Chondrocyte (in vitro differentiated cells): ENCODE measurements around the gene SLC5A10. TPM values are rescaled to one million over a fixed set of nuclear protein-coding genes. Genes with fewer than 3 reads are reported as not detected.
"Not testable (repeated sequence)": the region's sequence is repeated elsewhere in the genome, so short reads cannot be mapped to it uniquely, and the experiment has no call there.

Experiments used
- DNase-seq: peaks from one replicate; pipeline ENCODE4 v3.0.0; 2021; ENCODE audit warnings: mixed read lengths, low spot score
- H3K27ac Mint-ChIP-seq: one replicate; pipeline ENCODE4 v1.8.0; 2021; ENCODE audit warnings: mild to moderate bottlenecking, moderate library complexity, mixed read lengths; ENCODE audit not compliant: unreplicated experiment
- H3K27me3 Mint-ChIP-seq: 2 replicates; pipeline ENCODE4 v1.8.0; 2021; ENCODE audit warnings: low read depth, mixed read lengths
- H3K36me3 Mint-ChIP-seq: 2 replicates; pipeline ENCODE4 v1.8.0; 2021; ENCODE audit warnings: low read depth, mixed read lengths
- H3K4me1 Mint-ChIP-seq: 2 replicates; pipeline ENCODE4 v1.8.0; 2021; ENCODE audit warnings: low read depth, mild to moderate bottlenecking, mixed read lengths
- H3K4me3 Mint-ChIP-seq: one replicate; pipeline ENCODE4 v1.8.0; 2021; ENCODE audit warnings: mild to moderate bottlenecking, moderate library complexity, mixed read lengths; ENCODE audit not compliant: unreplicated experiment
- H3K9me3 Mint-ChIP-seq: 2 replicates; pipeline ENCODE4 v1.8.0; 2021; ENCODE audit warnings: low read depth, mixed read lengths
- CTCF ChIP-seq: fragments of 200-600 bp; sonication (generic); IDR thresholded peaks from 2 replicates; pipeline ENCODE4 v1.5.0; 2021; ENCODE audit warnings: antibody characterized with exemption, mild to moderate bottlenecking, moderate library complexity
- total RNA-seq: library from RNA; stranded (reverse); gene quantifications from 3 replicates; pipeline ENCODE4 v1.2.1, GENCODE V29; 2021

SLC5A10 gene
- total RNA-seq, 1 donor from 2014 or later: not detected

- H3K27ac Mint-ChIP-seq: no peak overlapping the region
- no peaks in the 10 kb centered on the region for H3K4me1 Mint-ChIP-seq
- no peaks in the 10 kb centered on the region for H3K9me3 Mint-ChIP-seq
- peaks cover 9% of the 10 kb centered on the region for H3K27me3 Mint-ChIP-seq
- H3K4me3 Mint-ChIP-seq: no peak overlapping the region
- no peak for TF ChIP-seq CTCF
- peak; percentile 50 for DNase-seq
- no peaks in the 10 kb centered on the region for H3K36me3 Mint-ChIP-seq
These were observed 1.3 kb downstream of the SLC5A10 start for GRCh38 chr17:18953231-18953728.

GRCh38 chr17:18954321-18954720 lies 2.4 kb downstream of the SLC5A10 start:
- Mint-ChIP-seq H3K4me1 (no peaks in the 10 kb centered on the region), H3K27ac (no peak overlapping the region), H3K27me3 (peaks cover 9% of the 10 kb centered on the region), H3K9me3 (no peaks in the 10 kb centered on the region), H3K36me3 (no peaks in the 10 kb centered on the region), H3K4me3 (no peak overlapping the region)
- TF ChIP-seq CTCF: no peak
- peak; percentile 46 for DNase-seq

- H3K4me3 Mint-ChIP-seq: no peak overlapping the region
- no peak overlapping the region for H3K27ac Mint-ChIP-seq
- TF ChIP-seq CTCF: no peak
- no peaks in the 10 kb centered on the region for H3K4me1 Mint-ChIP-seq
- H3K36me3 Mint-ChIP-seq: no peaks in the 10 kb centered on the region
- DNase-seq: no peak
- peaks cover 2% of the 10 kb centered on the region for H3K27me3 Mint-ChIP-seq
- no peaks in the 10 kb centered on the region for H3K9me3 Mint-ChIP-seq
These were observed 3.0 kb downstream of the SLC5A10 start for GRCh38 chr17:18955009-18955408.

- not testable (repeated sequence) for H3K4me3 Mint-ChIP-seq, DNase-seq, H3K36me3 Mint-ChIP-seq, H3K4me1 Mint-ChIP-seq, H3K27me3 Mint-ChIP-seq, H3K27ac Mint-ChIP-seq, H3K9me3 Mint-ChIP-seq
These were observed 4.1 kb downstream of the SLC5A10 start for GRCh38 chr17:18956021-18956420.

GRCh38 chr17:18956581-18956980 lies 4.6 kb downstream of the SLC5A10 start:
- no peaks in the 10 kb centered on the region for H3K27me3 Mint-ChIP-seq
- no peak overlapping the region for H3K4me3 Mint-ChIP-seq
- DNase-seq: no peak
- no peaks in the 10 kb centered on the region for H3K36me3 Mint-ChIP-seq
- H3K9me3 Mint-ChIP-seq: no peaks in the 10 kb centered on the region
- H3K4me1 Mint-ChIP-seq: no peaks in the 10 kb centered on the region
- H3K27ac Mint-ChIP-seq: no peak overlapping the region
- no peak for TF ChIP-seq CTCF

GRCh38 chr17:18957831-18958230 lies 5.9 kb downstream of the SLC5A10 start:
- H3K4me1 Mint-ChIP-seq: peaks cover 5% of the 10 kb centered on the region

More at GRCh38 chr17:18957831-18958230, 5.9 kb downstream of the SLC5A10 start:
- Mint-ChIP-seq H3K27me3 (no peaks in the 10 kb centered on the region), H3K36me3 (no peaks in the 10 kb centered on the region), H3K4me3 (no peak overlapping the region), H3K27ac (no peak overlapping the region), H3K9me3 (no peaks in the 10 kb centered on the region)
- TF ChIP-seq CTCF: no peak
- no peak for DNase-seq
